HL-60 (cell line): Measurements from ENCODE around the gene VAT1L.

Experiments used
- DNase-seq, 2 experiments: peaks; one replicate each; pipeline ENCODE4 v3.0.0-alpha.2; 2010 to 2020; ENCODE audit warnings: low read depth in 1 of 2, low spot score in 1 of 2
- H3K27ac ChIP-seq: fragments of 250-450 bp; sonication (Bioruptor Pico); replicated peaks from 2 replicates; pipeline ENCODE4 v1.5.1; 2020; ENCODE audit warnings: mild to moderate bottlenecking, moderate library complexity
- H3K27me3 ChIP-seq: fragments of 250-450 bp; sonication (Bioruptor Pico); 2 replicates; pipeline ENCODE4 v1.5.1; 2021; ENCODE audit warnings: mild to moderate bottlenecking, moderate library complexity; ENCODE audit not compliant: insufficient read depth, poor library complexity, severe bottlenecking
- H3K4me3 ChIP-seq: replicated peaks from 2 replicates; pipeline ENCODE4 v1.5.1; 2011; ENCODE audit warnings: mild to moderate bottlenecking, control low read depth, low read length; ENCODE audit not compliant: insufficient read depth
- CTCF ChIP-seq: IDR thresholded peaks from one replicate; pipeline ENCODE4 v1.5.1; 2011; ENCODE audit warnings: low read length, control low read depth, inconsistent platforms; ENCODE audit not compliant: insufficient read depth
- GABPA ChIP-seq: IDR thresholded peaks from 2 replicates; pipeline ENCODE4 v1.6.1; 2012; ENCODE audit warnings: low read depth
- POLR2AphosphoS5 ChIP-seq: IDR thresholded peaks from 2 replicates; pipeline ENCODE4 v1.6.1; 2012; ENCODE audit warnings: low read depth
- REST ChIP-seq: IDR thresholded peaks from 2 replicates; pipeline ENCODE4 v1.6.1; 2012; ENCODE audit warnings: low read depth; ENCODE audit not compliant: insufficient replicate concordance
- SPI1 ChIP-seq: IDR thresholded peaks from 2 replicates; pipeline ENCODE4 v1.6.1; 2012; ENCODE audit warnings: low read depth, mild to moderate bottlenecking, borderline replicate concordance

Gene VAT1L

GRCh38 chr16:77841502-77841763 is 53.1 kb downstream of the VAT1L start:
- no peak overlapping the region for H3K27ac ChIP-seq
- DNase-seq, result no peak
- no peak for TF ChIP-seq SPI1
- TF ChIP-seq GABPA, result no peak
- TF ChIP-seq POLR2AphosphoS5, result no peak
- no peak for TF ChIP-seq CTCF
- TF ChIP-seq REST, result no peak

GRCh38 chr16:77842468-77842867 is 54.1 kb downstream of the VAT1L start:
- no peak overlapping the region for H3K4me3 ChIP-seq
- H3K27me3 ChIP-seq, result no peaks in the 10 kb centered on the region
- no peak overlapping the region for H3K27ac ChIP-seq
- TF ChIP-seq GABPA (no peak), CTCF (no peak), POLR2AphosphoS5 (no peak), SPI1 (no peak), REST (no peak)
- no peak for DNase-seq

More at GRCh38 chr16:77841502-77841763, 53.1 kb downstream of the VAT1L start:
- H3K4me3 ChIP-seq, result no peak overlapping the region
- no peaks in the 10 kb centered on the region for H3K27me3 ChIP-seq

GRCh38 chr16:77843405-77843804 is 55.0 kb downstream of the VAT1L start:
- DNase-seq, result no peak
- TF ChIP-seq GABPA, result no peak
- TF ChIP-seq POLR2AphosphoS5, result no peak
- TF ChIP-seq CTCF, result no peak
- no peak for TF ChIP-seq REST
- no peak for TF ChIP-seq SPI1
- no peak overlapping the region for H3K27ac ChIP-seq
- H3K27me3 ChIP-seq, result no peaks in the 10 kb centered on the region
- H3K4me3 ChIP-seq, result no peak overlapping the region
